ENCODE measurements around the gene ANG. TPM values are rescaled to one million over a fixed set of nuclear protein-coding genes. Genes with fewer than 3 reads are reported as not detected.

The ANG gene
- total RNA-seq, 1 donor from 2014 or later, result 3.3 TPM

DNA sequence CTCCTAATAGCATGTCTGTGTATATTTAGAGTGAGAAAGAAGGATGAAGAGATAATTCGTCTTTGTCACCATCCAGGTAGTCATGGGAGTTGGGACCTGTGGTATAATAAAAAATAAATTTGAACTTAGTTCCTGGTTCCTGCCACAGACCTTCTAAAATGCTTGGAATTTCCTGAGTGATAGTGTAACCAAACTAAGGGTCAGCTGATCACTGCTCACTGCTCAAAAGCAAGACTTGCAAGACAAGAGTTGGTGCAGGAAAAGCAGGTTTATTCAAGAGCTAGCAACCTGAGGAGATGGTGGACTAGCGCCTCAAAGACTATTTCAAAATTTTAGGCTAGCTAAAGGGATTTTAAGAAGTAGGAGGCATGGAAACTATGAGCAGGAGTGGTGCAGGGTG lies 19.1 kb downstream of the ANG start:
- H3K4me3 Mint-ChIP-seq, result no peak overlapping the region
- no peaks in the 10 kb centered on the region for H3K4me1 Mint-ChIP-seq
- H3K27ac Mint-ChIP-seq (ENCODE audit: unreplicated experiment), result no peak overlapping the region
- TF ChIP-seq, protein P1, sequence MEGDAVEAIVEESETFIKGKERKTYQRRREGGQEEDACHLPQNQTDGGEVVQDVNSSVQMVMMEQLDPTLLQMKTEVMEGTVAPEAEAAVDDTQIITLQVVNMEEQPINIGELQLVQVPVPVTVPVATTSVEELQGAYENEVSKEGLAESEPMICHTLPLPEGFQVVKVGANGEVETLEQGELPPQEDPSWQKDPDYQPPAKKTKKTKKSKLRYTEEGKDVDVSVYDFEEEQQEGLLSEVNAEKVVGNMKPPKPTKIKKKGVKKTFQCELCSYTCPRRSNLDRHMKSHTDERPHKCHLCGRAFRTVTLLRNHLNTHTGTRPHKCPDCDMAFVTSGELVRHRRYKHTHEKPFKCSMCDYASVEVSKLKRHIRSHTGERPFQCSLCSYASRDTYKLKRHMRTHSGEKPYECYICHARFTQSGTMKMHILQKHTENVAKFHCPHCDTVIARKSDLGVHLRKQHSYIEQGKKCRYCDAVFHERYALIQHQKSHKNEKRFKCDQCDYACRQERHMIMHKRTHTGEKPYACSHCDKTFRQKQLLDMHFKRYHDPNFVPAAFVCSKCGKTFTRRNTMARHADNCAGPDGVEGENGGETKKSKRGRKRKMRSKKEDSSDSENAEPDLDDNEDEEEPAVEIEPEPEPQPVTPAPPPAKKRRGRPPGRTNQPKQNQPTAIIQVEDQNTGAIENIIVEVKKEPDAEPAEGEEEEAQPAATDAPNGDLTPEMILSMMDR (conservative IDR thresholded peaks at IDR 0.05), result no peak
- H3K27me3 Mint-ChIP-seq (ENCODE audit: low read depth), result no peaks in the 10 kb centered on the region
- DNase-seq (ENCODE audit: low read depth, low spot score), result no peak
- peaks cover 3% of the 10 kb centered on the region for H3K9me3 Mint-ChIP-seq
- no peaks in the 10 kb centered on the region for H3K36me3 Mint-ChIP-seq (ENCODE audit: low read depth)

DNA sequence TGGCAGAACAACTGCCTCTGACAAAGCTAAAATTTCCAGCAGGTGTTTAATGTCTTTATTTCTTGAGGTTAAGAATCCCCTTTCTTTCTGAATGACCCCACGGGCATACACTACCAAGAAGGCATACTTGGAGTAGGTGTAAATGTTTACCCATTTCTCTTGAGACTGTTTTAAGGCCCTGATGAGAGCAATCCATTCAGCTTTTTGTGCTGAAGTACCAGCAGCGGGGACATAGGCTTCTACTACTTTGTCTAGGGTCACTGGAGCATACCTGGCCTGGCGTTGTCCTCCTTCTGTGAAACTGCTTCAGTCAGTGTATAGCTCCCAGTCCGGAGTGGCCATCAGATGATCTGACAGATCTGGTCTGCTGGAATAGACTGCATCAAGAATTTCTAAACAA lies 22.7 kb downstream of the ANG start:
- TF ChIP-seq, protein P1 (conservative IDR thresholded peaks at IDR 0.05), result no peak
- DNase-seq (ENCODE audit: low read depth, low spot score), result no peak
- H3K4me1 Mint-ChIP-seq, result no peaks in the 10 kb centered on the region

DNA sequence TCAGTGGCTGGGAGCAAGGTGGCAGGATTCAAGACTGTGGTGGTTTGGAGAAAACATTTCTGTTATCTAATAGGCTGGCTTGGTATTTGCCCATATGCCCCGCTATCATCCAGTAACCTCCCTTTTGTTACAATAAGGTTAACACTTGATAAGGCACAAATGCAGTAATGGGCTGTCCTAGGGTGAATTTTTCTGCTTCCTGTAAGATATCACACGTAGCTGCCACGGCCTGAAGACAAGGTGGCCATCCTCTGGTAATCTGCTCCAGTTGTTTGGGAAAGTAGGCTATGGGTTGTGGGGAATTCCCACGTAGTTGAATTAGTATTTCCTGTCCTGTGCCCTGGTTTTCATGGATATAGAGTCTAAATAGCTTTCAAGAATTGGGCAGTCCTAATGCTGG lies 23.1 kb downstream of the ANG start:
- Mint-ChIP-seq H3K27ac (ENCODE audit: unreplicated experiment) (no peak overlapping the region), H3K27me3 (ENCODE audit: low read depth) (no peaks in the 10 kb centered on the region), H3K36me3 (ENCODE audit: low read depth) (no peaks in the 10 kb centered on the region), H3K4me1 (no peaks in the 10 kb centered on the region), H3K9me3 (peaks cover 3% of the 10 kb centered on the region), H3K4me3 (no peak overlapping the region)
- TF ChIP-seq, protein P1 (conservative IDR thresholded peaks at IDR 0.05), result no peak
- no peak for DNase-seq (ENCODE audit: low read depth, low spot score)

More for the DNA sequence above, 22.7 kb downstream of the ANG start:
- H3K9me3 Mint-ChIP-seq, result peaks cover 3% of the 10 kb centered on the region
- H3K27me3 Mint-ChIP-seq (ENCODE audit: low read depth), result no peaks in the 10 kb centered on the region
- no peak overlapping the region for H3K4me3 Mint-ChIP-seq
- H3K27ac Mint-ChIP-seq (ENCODE audit: unreplicated experiment), result no peak overlapping the region
- no peaks in the 10 kb centered on the region for H3K36me3 Mint-ChIP-seq (ENCODE audit: low read depth)

DNA sequence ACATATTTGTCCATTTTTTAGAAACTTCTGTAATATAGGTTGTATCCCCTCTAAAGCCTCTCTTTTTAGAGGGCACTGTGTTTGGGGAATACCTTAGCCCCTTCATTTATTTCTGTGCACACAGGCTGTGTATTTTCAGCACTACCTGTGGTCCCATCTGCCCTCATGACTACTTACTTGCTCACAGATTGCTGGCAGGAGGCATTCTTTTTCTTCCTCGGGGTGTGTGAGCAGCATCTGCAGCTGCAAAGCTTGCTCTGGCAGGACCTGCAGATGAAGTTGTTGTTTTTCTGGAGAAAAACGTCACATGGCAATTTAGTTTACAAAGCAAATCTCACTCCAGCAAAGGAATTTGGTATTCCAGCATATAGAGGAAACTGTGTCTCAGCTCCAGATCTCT lies 24.3 kb downstream of the ANG start:
- H3K9me3 Mint-ChIP-seq, result peaks cover 2% of the 10 kb centered on the region
- no peaks in the 10 kb centered on the region for H3K27me3 Mint-ChIP-seq (ENCODE audit: low read depth)
- H3K27ac Mint-ChIP-seq (ENCODE audit: unreplicated experiment), result no peak overlapping the region
- H3K36me3 Mint-ChIP-seq (ENCODE audit: low read depth), result no peaks in the 10 kb centered on the region
- no peak overlapping the region for H3K4me3 Mint-ChIP-seq
- DNase-seq (ENCODE audit: low read depth, low spot score), result no peak
- TF ChIP-seq, protein P1 (conservative IDR thresholded peaks at IDR 0.05), result no peak
- H3K4me1 Mint-ChIP-seq, result no peaks in the 10 kb centered on the region

DNA sequence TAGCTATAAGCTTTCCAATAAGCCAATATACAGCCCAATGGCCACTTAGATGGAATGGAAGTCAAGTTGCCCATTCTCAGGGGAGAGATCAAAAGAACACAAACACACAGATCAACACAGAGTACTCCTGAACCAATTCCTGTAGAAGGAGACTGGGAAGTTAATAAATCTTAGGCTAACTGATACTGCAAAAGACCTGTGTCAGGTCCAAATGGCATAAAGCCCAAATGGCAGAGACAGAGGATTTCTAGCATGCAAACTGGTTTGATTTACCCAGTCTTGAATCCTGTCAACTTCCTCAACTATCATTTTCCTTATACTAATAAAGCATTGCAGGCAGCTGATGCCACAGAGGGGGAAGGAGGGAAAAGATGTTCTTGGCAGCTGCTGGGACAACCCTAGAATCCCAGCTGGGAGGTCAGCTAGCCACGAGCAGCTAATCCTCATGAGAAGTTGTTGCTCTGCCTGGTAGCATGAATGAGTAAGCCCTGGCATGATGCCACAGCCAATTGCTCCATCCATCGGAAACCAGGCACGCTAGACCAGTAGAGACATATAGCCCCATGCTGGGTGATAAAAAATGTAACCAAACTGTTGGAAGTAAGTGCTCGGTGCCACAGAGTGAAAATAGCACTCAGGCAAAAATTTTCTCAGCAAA lies 26.2 kb downstream of the ANG start:
- Mint-ChIP-seq H3K4me3 (no peak overlapping the region), H3K27ac (ENCODE audit: unreplicated experiment) (no peak overlapping the region), H3K4me1 (no peaks in the 10 kb centered on the region), H3K36me3 (ENCODE audit: low read depth) (no peaks in the 10 kb centered on the region), H3K27me3 (ENCODE audit: low read depth) (no peaks in the 10 kb centered on the region), H3K9me3 (peaks cover 2% of the 10 kb centered on the region)
- TF ChIP-seq, protein P1 (conservative IDR thresholded peaks at IDR 0.05), result no peak
- DNase-seq (ENCODE audit: low read depth, low spot score), result no peak
